ENCODE results near the gene SIGLEC11. TPM values are rescaled to one million over a fixed set of nuclear protein-coding genes. Genes with fewer than 3 reads are reported as not detected.

Gene SIGLEC11
- total RNA-seq, 2 donors from 2014 or later = not detected

DNA sequence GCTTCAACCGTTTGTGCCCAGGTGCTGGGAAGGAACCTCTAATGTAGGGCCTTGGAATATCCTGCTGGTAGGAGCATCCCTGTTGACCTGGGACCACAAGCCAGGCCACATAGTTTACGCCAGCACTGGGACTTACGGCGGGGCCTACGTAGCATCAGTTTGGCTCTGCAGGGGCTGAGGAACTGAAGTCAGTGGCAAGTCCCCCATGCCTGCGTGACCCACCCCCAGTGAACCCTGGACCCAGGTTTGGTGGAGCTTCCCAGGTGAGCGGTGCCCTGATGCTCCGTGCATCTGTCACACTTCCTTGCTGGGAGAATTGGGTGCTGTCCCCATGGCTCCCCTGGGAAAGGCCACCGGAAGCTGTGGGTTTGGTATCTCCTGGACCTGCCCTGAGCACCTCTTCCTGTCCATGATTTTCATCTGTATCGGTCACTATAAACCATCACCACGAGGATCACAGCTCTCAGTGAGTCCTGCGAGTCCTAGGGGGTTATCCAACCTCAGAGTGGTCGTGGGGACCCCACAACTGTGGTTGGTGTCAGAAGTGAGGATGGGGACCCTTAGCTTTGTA, 9.9 kb downstream of the SIGLEC11 start:
- Histone ChIP-seq H3K4me1 (ENCODE audit: control insufficient read depth, insufficient read depth, low read length) (no peaks in the 10 kb centered on the region), H3K4me3 (ENCODE audit: low read length) (no peak overlapping the region), H3K9ac (ENCODE audit: extremely low read depth, low read length, poor library complexity, severe bottlenecking) (no peak overlapping the region), H3K27me3 (ENCODE audit: control insufficient read depth, insufficient read depth, low read length, poor library complexity, severe bottlenecking) (no peaks in the 10 kb centered on the region), H3K9me3 (ENCODE audit: control insufficient read depth, low read length) (no peaks in the 10 kb centered on the region), H3K36me3 (ENCODE audit: control insufficient read depth, insufficient read depth, low read length) (no peaks in the 10 kb centered on the region), H3K27ac (ENCODE audit: low read depth, low read length) (no peak overlapping the region)
- Mint-ChIP-seq H3K4me1 (peaks cover 2% of the 10 kb centered on the region), H3K36me3 (ENCODE audit: low read depth) (no peaks in the 10 kb centered on the region), H3K27ac (no peak overlapping the region), H3K4me3 (no peak overlapping the region), H3K9me3 (peaks cover 5% of the 10 kb centered on the region), H3K27me3 (ENCODE audit: insufficient read depth) (peaks cover 7% of the 10 kb centered on the region)
- no peak for DNase-seq
- 86 to 95% methylated on average over 10 to 13 of the region's 13 CpGs for WGBS, 2 experiments (ENCODE audit: insufficient coverage in 1 of 2, insufficient read length in 1 of 2)
- TF ChIP-seq, protein P1, sequence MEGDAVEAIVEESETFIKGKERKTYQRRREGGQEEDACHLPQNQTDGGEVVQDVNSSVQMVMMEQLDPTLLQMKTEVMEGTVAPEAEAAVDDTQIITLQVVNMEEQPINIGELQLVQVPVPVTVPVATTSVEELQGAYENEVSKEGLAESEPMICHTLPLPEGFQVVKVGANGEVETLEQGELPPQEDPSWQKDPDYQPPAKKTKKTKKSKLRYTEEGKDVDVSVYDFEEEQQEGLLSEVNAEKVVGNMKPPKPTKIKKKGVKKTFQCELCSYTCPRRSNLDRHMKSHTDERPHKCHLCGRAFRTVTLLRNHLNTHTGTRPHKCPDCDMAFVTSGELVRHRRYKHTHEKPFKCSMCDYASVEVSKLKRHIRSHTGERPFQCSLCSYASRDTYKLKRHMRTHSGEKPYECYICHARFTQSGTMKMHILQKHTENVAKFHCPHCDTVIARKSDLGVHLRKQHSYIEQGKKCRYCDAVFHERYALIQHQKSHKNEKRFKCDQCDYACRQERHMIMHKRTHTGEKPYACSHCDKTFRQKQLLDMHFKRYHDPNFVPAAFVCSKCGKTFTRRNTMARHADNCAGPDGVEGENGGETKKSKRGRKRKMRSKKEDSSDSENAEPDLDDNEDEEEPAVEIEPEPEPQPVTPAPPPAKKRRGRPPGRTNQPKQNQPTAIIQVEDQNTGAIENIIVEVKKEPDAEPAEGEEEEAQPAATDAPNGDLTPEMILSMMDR (conservative IDR thresholded peaks at IDR 0.05) = no peak

DNA sequence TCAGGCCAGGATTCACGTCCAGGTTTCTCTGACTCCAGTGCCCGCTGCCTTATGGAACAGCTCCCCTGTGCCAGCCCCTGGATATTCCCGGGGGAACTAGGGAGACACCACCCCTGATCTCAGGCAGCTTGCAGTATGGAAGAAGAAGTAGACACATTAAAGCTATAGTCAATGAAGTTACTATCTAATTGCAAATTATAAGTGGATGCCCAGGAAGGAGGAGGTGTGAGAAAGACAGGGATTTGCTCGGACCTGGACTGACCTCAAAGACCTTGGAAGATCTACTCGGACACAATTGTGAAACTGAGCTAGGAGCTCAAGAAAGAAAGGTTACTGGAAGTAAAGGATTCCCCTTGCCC, 10.4 kb downstream of the SIGLEC11 start:
- DNase-seq = no peak
- H3K27ac ChIP-seq (ENCODE audit: low read depth, low read length) = no peak overlapping the region
- H3K27ac Mint-ChIP-seq = no peak overlapping the region
- peaks cover 2% of the 10 kb centered on the region for H3K4me1 Mint-ChIP-seq
- H3K4me1 ChIP-seq (ENCODE audit: control insufficient read depth, insufficient read depth, low read length) = no peaks in the 10 kb centered on the region
- no peak overlapping the region for H3K4me3 ChIP-seq (ENCODE audit: low read length)
- 91 to 92% methylated on average over 3 to 5 of the region's 5 CpGs for WGBS, 2 experiments (ENCODE audit: insufficient coverage in 1 of 2, insufficient read length in 1 of 2)
- H3K4me3 Mint-ChIP-seq = no peak overlapping the region
- no peaks in the 10 kb centered on the region for H3K36me3 Mint-ChIP-seq (ENCODE audit: low read depth)
- H3K9me3 ChIP-seq (ENCODE audit: control insufficient read depth, low read length) = no peaks in the 10 kb centered on the region
- peaks cover 6% of the 10 kb centered on the region for H3K9me3 Mint-ChIP-seq
- no peaks in the 10 kb centered on the region for H3K27me3 ChIP-seq (ENCODE audit: control insufficient read depth, insufficient read depth, low read length, poor library complexity, severe bottlenecking)
- no peak overlapping the region for H3K9ac ChIP-seq (ENCODE audit: extremely low read depth, low read length, poor library complexity, severe bottlenecking)
- TF ChIP-seq, protein P1 (conservative IDR thresholded peaks at IDR 0.05) = no peak
- no peaks in the 10 kb centered on the region for H3K36me3 ChIP-seq (ENCODE audit: control insufficient read depth, insufficient read depth, low read length)
- H3K27me3 Mint-ChIP-seq (ENCODE audit: insufficient read depth) = peaks cover 7% of the 10 kb centered on the region

DNA sequence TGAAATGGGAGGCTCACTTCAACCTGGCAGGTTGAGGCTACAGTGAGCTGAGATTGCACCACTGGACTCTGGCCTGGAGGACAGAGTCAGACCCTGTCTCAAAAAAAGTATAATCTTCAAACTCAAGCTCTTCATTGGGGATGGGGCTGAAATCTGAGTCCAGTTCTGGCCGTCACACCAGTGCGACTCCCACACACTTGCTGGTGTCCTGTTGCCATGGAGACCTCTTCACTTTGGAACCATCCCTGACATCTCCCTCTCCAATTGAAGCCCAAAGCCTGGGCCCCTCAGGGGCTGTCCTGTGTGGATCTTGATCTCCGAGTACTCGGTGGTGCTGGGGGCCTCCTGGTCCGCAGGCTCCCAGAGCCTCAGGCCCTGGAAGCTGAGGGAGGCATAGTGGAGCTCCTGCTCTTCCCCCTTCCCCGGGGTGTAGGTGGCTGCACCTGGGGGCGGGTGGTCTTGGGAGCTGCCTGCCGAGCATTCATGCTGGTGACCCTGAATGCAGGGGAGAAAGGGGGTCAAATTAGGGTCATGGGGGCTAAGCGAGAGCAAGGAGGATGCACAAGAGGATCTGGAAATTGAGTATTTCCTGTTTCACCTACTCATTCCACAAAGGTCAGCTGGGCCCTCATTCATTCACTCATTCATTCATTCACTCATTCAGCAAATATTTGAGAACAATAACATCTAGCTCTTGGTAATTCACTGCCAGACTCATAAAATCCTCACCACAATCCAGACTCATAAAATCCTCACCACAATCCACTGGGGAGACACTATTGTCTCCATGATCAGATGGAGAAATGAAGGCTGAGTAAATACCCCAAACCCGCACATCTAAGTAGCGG, 11.0 kb downstream of the SIGLEC11 start:
- no peaks in the 10 kb centered on the region for H3K36me3 Mint-ChIP-seq (ENCODE audit: low read depth)
- no peak overlapping the region for H3K4me3 Mint-ChIP-seq
- Histone ChIP-seq H3K36me3 (ENCODE audit: control insufficient read depth, insufficient read depth, low read length) (no peaks in the 10 kb centered on the region), H3K27me3 (ENCODE audit: control insufficient read depth, insufficient read depth, low read length, poor library complexity, severe bottlenecking) (no peaks in the 10 kb centered on the region), H3K4me1 (ENCODE audit: control insufficient read depth, insufficient read depth, low read length) (no peaks in the 10 kb centered on the region), H3K9me3 (ENCODE audit: control insufficient read depth, low read length) (no peaks in the 10 kb centered on the region), H3K27ac (ENCODE audit: low read depth, low read length) (no peak overlapping the region), H3K4me3 (ENCODE audit: low read length) (no peak overlapping the region), H3K9ac (ENCODE audit: extremely low read depth, low read length, poor library complexity, severe bottlenecking) (no peak overlapping the region)
- TF ChIP-seq, protein P1 (conservative IDR thresholded peaks at IDR 0.05) = no peak
- DNase-seq = no peak
- no peak overlapping the region for H3K27ac Mint-ChIP-seq
- peaks cover 8% of the 10 kb centered on the region for H3K9me3 Mint-ChIP-seq
- peaks cover 2% of the 10 kb centered on the region for H3K4me1 Mint-ChIP-seq
- peaks cover 7% of the 10 kb centered on the region for H3K27me3 Mint-ChIP-seq (ENCODE audit: insufficient read depth)
- 64 to 88% methylated on average over 7 to 11 of the region's 11 CpGs for WGBS, 2 experiments (ENCODE audit: insufficient coverage in 1 of 2, insufficient read length in 1 of 2)
